HG03108 (cell line): ENCODE measurements around the gene THAP9.
A peak's percentile ranks its signal among the peaks of the same experiment; 100 is the strongest.
"Not testable (repeated sequence)": the region's sequence is repeated elsewhere in the genome, so short reads cannot be mapped to it uniquely, and the experiment has no call there.

ENCODE experiments used
- ATAC-seq: cut with Tn5 transposase; IDR thresholded peaks from one replicate; pipeline ENCODE4 v1.9.1; 2021; ENCODE audit warnings: moderate library complexity; ENCODE audit not compliant: unreplicated experiment

The THAP9 gene

DNA sequence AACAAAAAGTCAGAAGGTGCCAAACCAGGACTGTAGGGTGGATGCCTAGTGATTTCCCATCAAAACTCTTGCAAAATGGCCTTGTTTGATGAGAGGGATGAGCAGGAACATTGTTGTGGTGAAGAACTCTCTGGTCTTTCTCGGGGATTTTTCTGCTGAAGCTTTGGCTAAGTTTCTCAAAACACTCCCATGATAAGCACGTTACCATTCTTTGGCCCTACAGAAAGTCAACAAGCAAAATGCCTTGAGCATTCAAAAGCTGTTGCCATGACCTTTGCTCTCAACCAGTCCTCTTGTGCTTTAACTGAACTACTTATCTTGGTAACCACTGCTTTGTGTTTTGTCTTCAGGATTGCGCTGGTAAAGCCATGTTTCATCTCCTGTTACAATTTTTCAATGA lies 6.6 kb upstream of the THAP9 start:
- ATAC-seq, result no peak

DNA sequence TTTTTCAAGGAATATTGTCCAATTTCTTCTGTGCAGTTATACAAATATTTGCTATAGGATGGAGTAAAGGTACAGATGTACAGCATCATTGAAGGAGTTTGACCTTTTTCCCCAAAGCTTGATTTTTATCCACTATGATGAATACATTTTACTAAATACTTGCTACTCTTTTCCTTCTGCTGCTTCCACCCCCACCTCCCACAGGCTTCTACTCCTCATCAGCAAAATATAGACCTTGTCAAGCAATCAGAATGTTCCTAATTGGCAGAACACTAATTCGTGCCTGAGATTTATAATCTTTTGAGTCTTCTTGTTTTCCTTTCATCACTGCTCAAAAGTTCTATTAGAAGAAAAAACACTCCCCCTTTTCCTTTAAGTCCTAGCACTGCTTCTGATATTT lies 3.8 kb upstream of the THAP9 start:
- no peak for ATAC-seq

DNA sequence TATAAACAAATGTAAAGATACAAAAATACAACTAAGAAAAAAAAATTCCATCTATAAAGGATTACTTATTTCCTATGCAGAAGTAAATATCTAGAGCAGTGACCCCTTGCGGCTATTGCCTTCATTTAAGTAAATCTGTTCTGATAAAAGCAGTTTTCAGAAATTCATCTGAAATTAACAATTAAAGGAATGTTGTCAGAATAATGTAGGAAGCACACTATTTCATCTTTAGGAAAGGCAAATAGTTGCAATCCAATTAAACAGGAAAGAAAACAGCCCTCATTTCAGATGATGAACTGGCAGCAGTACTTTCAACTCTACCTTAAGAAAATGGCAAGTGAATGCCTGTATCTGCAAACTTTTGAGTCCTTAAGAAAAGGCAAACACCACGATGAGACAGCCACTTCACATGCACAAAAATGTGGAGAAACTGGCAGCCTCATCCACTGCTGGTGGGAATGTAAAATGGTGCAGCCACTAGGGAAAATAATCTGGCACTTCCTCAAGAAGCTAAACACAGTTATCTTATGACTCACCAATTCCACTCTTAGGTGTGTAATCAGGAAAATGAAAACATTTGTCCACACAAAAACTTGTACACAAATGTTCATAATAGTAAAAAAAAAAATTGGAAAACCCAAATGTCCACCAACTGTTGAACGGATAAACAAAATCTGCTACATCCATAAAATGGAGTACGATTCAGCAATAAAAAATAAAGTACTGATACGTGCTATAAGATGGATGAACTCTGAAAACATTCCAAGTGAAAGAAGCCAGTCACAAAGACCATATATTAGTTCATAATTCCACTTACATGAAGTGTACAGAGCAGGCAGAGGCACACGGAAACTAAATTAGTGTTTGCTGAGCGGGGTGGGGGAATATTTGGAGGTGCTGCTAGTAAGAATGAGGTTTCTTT lies 2.0 kb upstream of the THAP9 start:
- ATAC-seq, result no peak

GRCh38 chr4:82899374-82900065 lies 1.0 kb upstream of the THAP9 start:
- no peak for ATAC-seq

- ATAC-seq, result peak; percentile 0
Observed at GRCh38 chr4:82900066-82900410, 497 bp upstream of the THAP9 start.

DNA sequence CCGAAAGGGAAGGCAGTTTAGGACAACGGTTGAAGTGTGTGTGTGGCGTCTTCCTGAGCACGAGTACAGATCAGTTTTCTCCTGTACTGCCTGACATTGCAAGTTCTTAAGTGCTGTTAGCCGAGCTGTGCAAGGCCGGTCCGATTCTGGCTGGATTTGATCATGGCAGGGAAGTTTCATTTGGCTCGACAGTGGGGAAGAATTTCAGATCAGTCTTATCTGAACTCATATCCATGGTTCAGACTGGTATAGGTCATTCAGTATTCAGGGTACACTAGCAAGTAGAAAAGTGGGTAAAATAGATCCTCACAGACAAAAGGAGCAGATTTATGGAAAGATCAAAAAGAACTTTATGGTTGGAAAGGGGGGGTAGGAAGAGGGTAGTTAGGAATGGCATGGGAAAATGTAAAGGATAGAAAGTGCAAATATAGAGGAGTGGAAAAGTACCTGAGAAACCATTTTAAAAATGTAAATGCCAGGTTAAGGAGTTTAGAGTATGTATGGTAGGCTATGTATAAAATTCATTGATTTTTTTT lies 716 bp downstream of the THAP9 start:
- ATAC-seq, result no peak

GRCh38 chr4:82903737-82904136 lies 3.2 kb downstream of the THAP9 start:
- no peak for ATAC-seq

DNA sequence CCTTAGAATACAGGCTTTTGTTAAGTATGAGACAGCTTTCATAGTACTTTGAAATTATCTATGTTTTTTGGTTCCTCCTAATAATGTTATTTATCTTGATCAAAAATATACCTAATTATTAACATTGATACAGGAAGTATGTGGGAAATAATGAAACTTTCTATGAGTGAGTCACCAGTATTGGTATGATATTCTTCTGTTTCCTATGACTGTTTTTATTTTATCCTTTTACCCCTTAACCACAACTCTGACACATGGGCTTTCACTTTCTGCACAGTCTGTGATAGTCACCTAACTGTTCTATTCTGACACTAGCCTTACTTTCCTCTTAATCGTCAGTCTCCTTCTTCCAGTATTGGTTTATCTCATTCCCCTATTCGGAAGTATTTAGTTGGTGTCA lies 4.7 kb downstream of the THAP9 start:
- peak; percentile 43 for ATAC-seq

DNA sequence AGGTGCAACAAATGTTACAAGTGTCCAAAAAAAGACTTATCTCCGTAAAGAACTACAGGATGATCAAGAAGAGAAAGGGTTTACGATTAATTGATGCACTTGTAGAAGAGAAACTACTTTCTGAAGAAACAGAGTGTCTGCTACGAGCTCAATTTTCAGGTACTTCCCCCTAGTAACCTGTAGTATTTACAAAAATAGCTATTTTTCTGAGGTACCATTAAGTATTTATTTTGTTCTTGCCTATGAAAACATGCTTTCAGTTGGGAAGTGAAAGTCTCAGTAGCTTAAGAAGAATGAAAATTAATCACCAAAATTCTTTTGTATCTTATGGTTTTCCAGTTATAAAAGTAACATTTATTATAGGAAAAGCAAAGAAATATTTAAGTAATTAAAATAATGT lies 5.9 kb downstream of the THAP9 start:
- ATAC-seq, result peak; percentile 43

DNA sequence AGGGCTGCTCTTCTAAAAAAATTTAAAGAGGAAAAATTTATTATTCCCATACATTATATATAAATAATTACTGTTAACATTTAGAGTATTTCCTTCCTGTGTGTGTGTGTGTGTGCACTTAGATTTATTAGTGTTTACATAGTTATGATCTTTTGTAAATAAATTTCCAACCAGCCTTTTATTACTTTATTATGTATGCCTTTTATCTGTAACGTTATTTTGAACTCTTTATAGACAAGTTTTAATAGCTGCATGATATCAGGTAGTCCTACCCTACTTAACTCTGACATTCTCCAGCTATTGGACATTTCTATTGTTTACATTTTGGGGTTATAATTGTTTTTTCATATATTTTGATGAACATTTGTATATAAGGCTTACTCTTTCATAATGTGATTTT lies 8.8 kb downstream of the THAP9 start:
- no peak for ATAC-seq

DNA sequence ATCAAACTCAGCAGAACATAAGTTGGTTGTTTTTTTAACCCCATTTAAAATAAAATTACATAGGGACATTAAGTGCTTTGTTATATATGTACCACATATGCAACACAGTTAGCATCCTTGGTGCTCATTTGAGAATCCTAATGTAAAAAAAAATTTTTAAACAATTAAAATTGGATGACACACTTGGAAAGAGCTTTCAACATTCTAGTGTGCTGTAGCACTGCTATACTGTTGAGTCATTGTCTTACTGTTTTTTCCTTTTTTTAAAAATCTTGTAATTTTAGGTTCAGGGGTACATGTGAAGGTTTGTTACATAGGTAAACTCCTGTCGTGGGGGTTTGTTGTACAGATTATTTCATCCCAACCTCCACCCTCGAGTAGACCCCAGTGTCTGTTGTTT lies 12.8 kb downstream of the THAP9 start:
- ATAC-seq, result no peak

- ATAC-seq, result not testable (repeated sequence)
Observed at GRCh38 chr4:82913968-82914367, 13.4 kb downstream of the THAP9 start.

DNA sequence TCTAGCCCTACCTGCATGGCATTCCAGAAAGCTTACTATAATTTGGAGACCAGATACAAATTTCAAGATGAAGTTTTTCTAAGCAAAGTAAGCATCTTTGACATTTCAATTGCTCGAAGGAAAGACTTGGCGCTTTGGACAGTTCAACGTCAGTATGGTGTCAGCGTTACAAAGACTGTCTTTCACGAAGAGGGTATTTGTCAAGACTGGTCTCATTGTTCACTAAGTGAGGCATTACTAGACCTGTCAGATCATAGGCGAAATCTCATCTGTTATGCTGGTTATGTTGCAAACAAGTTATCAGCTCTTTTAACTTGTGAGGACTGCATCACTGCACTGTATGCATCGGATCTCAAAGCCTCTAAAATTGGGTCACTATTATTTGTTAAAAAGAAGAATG lies 17.6 kb downstream of the THAP9 start:
- no peak for ATAC-seq

GRCh38 chr4:82919386-82919785 lies 18.9 kb downstream of the THAP9 start:
- no peak for ATAC-seq

DNA sequence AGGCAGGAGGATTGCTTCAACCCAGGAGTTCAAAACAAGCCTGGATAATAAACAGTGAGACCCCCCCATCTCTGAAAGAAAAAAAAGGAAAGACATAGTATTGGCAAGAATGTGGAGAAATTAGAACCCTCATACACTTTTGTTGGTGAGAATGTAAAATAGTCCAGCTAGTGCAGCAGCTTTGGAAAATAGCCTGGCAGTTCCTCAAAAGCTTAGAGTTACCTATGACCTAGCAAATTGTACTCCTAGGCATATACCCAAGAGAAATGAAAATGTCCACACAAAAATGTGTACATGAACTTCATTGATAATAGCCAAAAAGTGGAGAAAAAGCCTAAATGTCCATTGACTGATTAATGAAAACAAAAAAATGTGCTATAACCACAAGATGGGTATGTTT lies 21.3 kb downstream of the THAP9 start:
- no peak for ATAC-seq

DNA sequence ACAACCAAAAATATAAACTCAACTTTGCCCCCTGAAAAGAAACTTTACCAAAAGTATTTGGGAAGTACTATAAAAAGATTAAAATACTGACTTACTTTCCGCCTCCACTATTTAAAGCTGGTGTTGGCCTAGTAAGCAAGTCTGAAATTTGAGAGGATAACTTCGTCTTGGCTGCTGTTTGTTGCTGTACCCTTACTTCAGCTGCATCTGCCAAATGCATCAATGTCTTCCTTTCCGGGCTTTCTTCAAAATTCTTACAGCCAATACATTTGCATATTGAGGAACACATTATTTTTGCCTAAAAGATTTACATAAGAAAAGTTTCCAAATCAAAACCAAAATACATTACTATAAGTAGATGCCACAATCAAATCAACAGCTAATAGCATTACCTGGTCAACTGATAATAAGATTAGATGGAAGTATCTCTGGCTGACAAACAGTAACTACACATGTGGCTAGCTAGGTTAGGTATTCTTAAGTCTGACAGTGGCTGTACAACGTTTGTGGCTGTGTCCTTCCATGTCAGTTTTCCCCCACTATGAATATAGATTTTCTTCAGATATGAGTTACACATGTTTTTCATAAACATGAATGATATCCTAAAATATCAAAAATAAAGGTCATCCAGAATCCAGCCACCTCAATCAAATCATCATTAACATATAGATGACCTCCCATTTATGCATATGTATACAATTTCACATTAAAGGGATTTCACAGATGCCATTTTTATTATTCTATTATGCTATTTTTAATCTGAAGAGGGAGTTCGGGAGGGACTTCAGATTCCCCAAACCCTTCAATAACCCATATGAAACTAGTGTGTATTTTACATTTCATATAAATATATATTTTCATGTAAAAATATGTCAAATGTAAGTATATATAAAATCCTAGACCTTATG lies 30.6 kb downstream of the THAP9 start:
- ATAC-seq, result no peak

DNA sequence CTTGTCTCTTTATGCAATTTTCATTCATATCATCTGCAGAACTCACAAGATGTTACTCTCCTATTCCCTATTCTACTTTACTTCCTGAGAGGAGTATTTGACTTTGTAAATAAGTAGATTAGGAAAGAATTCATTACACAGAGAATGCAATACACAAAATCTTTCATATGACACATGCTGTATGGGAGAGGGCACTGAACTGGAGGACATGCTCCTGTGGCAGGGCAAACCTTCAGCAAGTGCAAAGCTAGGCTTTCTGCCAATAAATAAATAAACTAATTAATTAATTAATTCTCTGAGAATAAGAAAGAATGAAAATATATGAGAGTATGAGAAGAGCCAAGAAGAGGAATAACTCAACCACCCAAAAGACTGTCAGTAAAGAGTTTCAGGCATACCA lies 33.9 kb downstream of the THAP9 start:
- ATAC-seq, result no peak

DNA sequence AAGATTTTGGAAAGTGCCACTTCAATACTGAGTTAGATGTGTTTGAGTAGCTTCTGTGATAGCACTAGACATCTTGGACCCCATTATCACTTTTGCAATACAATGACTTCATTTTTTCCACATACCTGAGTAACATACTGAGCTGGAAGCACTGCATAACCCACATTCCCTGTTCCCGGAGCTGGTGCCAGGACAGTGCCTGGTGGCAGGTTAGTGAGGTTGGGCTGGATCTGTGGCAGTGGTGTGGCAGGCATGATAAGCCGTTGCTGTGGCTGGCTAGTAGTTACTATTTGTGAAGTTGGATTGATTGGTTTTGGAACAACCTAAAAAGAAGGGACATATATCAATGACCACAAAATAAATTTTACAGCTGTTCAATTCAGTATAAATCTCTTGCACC lies 38.9 kb downstream of the THAP9 start:
- ATAC-seq, result no peak

DNA sequence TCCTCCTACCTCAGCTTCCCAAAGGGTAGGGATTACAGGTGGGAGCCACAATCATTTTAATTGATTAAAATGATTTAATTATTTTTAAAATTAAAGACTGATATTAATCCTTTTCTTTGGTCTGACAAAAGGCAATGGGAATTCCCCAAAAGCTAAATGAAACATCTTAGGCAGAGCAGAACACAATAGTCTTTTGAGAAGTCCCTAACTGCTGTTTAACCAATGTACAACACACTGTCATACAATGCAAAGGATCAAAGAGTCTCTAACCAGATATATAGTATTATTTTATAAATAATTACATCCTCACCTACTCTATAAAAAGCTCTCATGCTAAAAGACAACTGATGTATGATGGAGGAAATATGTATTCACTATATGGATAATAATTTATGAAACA lies 47.0 kb downstream of the THAP9 start:
- no peak for ATAC-seq

DNA sequence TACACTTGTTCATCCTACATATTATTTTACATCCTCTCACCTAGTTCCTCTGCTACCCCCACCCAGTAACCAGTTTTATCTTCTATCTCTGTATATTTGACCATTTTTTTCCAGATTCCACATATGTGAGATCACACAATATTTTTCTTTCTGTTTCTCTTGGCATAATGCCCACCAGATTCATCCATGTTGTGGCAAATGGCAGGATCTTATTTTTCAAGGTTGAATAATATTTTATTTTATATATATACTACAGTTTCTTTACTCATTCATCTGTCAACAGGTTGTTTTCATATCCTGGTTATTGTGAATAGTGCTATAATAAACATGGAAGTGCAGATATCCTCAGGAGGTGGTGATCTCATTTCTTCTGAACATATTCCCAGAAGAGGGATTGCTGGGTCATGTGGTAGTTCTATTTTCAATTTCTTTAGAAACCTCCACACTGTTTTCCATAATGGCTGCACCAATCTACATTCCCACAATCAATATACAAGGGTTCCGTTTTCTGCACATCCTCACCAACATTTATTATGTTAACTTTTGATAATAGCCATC lies 48.2 kb downstream of the THAP9 start:
- no peak for ATAC-seq

DNA sequence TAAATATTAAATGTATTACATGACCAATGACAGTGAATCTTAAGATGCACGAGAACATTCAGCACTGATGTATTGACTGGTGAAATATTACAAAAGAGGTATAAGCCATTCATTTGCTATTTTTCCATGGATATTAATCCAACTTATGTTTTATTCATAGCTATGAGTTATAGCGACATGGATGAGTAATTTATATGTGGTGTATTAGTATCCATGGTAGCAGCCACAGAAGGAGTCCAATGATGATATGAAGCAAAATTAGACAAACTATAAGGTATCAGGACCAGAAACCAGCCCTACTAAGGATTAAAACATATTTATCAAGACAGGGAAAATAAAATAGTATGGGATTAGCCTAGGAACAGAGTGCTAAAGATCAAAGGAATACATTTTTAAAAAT lies 50.7 kb downstream of the THAP9 start:
- ATAC-seq, result no peak
